Measurements from ENCODE around the gene NFIX.
"Not testable (repeated sequence)": the region's sequence is repeated elsewhere in the genome, so short reads cannot be mapped to it uniquely, and the experiment has no call there.

NFIX gene

DNA sequence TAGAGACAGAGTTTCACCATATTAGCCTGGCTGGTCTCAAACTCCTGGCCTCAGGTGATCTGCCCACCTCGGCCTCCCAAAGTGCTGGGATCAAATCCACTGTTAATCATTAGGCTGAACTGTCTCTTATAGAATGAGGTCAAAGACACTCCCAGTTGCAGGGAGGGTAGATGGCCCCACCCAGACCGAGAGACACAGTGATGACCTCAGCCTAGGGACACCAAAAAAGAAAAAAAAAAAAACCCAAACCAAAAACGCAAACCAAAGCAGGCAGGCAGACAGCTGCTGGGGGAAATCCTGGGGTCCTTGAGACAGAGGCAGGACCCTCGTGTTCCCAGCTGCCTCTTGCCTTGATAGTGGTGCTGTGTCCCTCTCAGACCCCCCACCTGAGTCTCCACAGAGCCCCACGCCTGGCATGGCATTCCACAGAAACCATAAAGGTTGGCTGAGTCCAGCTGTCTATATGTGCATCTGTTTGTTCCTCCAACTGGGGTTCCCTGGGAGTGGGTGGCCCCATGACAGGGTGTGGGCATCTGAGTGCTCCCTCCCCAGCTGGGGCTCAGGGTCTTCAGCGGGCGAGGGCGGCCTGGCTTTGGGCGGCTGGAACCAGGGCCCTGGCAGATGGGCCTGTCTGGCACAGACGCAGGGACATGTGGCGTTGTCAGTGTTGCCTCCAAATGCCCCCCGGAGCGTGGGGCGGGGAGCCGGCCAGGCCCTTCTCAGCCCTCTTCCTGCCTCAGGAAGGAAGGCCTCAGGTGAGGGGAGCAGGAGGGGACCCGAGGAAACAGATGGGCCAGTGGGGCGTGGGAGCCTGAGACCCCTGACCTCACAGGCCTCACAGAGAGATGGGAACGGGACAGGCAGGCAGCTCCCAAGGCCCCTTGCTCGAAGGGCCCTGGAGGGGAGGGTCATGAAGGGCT, 20.7 kb upstream of the NFIX start:
- no peak overlapping the region for H2AFZ ChIP-seq (ENCODE audit: low read depth, low read length)
- no peaks in the 10 kb centered on the region for H3K36me3 ChIP-seq (ENCODE audit: insufficient read depth, low read length)
- DNase-seq = no peak
- 0 out of 2 replicates have a peak, but pooled peaks cover 3% of the 10 kb centered on the region for H4K20me1 ChIP-seq (ENCODE audit: insufficient read depth, low read length)
- no peaks in the 10 kb centered on the region for H3K27me3 ChIP-seq (ENCODE audit: insufficient read depth, low read length, poor library complexity)
- H3K4me2 ChIP-seq (ENCODE audit: insufficient read depth, low read length) = no peak overlapping the region
- no peaks in the 10 kb centered on the region for H3K4me1 ChIP-seq (ENCODE audit: insufficient read depth, low read length)
- H3K27ac ChIP-seq (ENCODE audit: low read length) = no peak overlapping the region
- TF ChIP-seq CTCF (IDR thresholded peaks at IDR 0.05; ENCODE audit: borderline replicate concordance, extremely low read depth, low read length, poor library complexity, severe bottlenecking) = no peak
- H3K9ac ChIP-seq (ENCODE audit: low read depth, low read length) = no peak overlapping the region
- no peaks in the 10 kb centered on the region for H3K9me3 ChIP-seq (ENCODE audit: insufficient read depth, low read length, severe bottlenecking)
- ATAC-seq (ENCODE audit: insufficient read depth, low read depth) = no peak
- H3K4me3 ChIP-seq (ENCODE audit: low read depth in 1 of 2, low read length in 2 of 2) = no peak overlapping the region
- no peaks in the 10 kb centered on the region for H3K79me2 ChIP-seq (ENCODE audit: insufficient read depth, low read length)

DNA sequence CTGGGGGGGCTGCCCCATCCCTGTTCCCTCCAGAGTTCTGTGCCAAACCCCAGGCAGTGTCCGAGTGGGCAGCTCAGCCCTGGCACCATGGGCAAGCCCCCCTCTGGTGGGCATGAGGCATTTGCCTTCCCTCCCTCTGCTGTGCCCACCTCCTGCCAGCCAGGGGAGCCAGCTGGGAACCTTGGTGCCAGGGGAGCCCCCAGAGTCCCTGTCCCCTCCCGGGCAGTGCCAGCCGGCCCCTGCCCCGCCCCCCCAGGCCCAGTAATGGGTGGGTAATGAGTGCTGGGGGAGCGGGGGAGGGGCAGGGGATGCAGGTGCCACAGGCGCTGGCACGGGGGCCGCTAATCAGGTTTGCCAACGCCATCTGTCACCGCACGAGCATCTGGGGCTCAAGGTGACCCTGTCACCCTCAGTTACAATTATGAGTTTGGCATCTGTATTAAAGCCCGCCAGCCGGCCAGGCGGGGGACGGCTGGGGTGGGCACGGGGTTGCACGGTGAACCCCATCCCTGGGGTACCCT, 20.0 kb upstream of the NFIX start:
- H3K4me2 ChIP-seq (ENCODE audit: insufficient read depth, low read length) = no peak overlapping the region
- no peak overlapping the region for H2AFZ ChIP-seq (ENCODE audit: low read depth, low read length)
- TF ChIP-seq CTCF (IDR thresholded peaks at IDR 0.05; ENCODE audit: borderline replicate concordance, extremely low read depth, low read length, poor library complexity, severe bottlenecking) (no peak), EZH2 (IDR thresholded peaks at IDR 0.05; ENCODE audit: borderline replicate concordance, low read depth, low read length, severe bottlenecking) (no peak)
- 0 out of 2 replicates have a peak, but pooled peaks cover 3% of the 10 kb centered on the region for H4K20me1 ChIP-seq (ENCODE audit: insufficient read depth, low read length)
- no peak overlapping the region for H3K4me3 ChIP-seq (ENCODE audit: low read depth in 1 of 2, low read length in 2 of 2)
- no peaks in the 10 kb centered on the region for H3K36me3 ChIP-seq (ENCODE audit: insufficient read depth, low read length)
- H3K9ac ChIP-seq (ENCODE audit: low read depth, low read length) = no peak overlapping the region
- no peaks in the 10 kb centered on the region for H3K79me2 ChIP-seq (ENCODE audit: insufficient read depth, low read length)
- ATAC-seq (ENCODE audit: insufficient read depth, low read depth) (no peak), DNase-seq (no peak)
- H3K9me3 ChIP-seq (ENCODE audit: insufficient read depth, low read length, severe bottlenecking) = no peaks in the 10 kb centered on the region
- no peak overlapping the region for H3K27ac ChIP-seq (ENCODE audit: low read length)
- H3K4me1 ChIP-seq (ENCODE audit: insufficient read depth, low read length) = no peaks in the 10 kb centered on the region
- H3K27me3 ChIP-seq (ENCODE audit: insufficient read depth, low read length, poor library complexity) = no peaks in the 10 kb centered on the region

DNA sequence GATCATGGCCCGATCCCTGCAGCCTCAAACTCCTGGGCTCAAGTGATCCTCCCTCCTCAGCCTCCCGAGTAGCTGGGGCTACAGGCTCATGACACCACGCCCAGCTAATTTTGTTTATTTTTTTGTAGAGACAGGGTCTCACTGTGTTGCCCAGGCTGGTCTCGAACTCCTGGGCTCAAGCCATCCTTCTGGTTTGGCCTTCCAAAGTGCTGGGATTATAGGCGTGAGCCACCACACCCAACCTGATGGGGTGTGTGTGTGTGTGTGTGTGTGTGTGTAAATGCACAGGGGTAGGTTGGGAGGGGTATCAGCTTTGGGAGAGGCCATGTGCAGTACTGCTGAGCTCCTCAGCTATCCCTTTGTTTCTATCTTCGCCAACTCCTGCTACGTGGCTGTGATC, 19.2 kb upstream of the NFIX start:
- not testable (repeated sequence) for H3K4me3 ChIP-seq (ENCODE audit: low read depth in 1 of 2, low read length in 2 of 2); H3K79me2 ChIP-seq (ENCODE audit: insufficient read depth, low read length); H3K4me2 ChIP-seq (ENCODE audit: insufficient read depth, low read length); H3K9ac ChIP-seq (ENCODE audit: low read depth, low read length); H2AFZ ChIP-seq (ENCODE audit: low read depth, low read length); H3K27ac ChIP-seq (ENCODE audit: low read length); H4K20me1 ChIP-seq (ENCODE audit: insufficient read depth, low read length); H3K9me3 ChIP-seq (ENCODE audit: insufficient read depth, low read length, severe bottlenecking); ATAC-seq (ENCODE audit: insufficient read depth, low read depth); H3K27me3 ChIP-seq (ENCODE audit: insufficient read depth, low read length, poor library complexity); DNase-seq; H3K4me1 ChIP-seq (ENCODE audit: insufficient read depth, low read length); H3K36me3 ChIP-seq (ENCODE audit: insufficient read depth, low read length)

GRCh38 chr19:12979974-12980373, 15.3 kb upstream of the NFIX start:
- H3K4me2 ChIP-seq (ENCODE audit: insufficient read depth, low read length) = no peak overlapping the region
- no peak overlapping the region for H2AFZ ChIP-seq (ENCODE audit: low read depth, low read length)
- H3K36me3 ChIP-seq (ENCODE audit: insufficient read depth, low read length) = no peaks in the 10 kb centered on the region
- H3K4me1 ChIP-seq (ENCODE audit: insufficient read depth, low read length) = peaks cover 9% of the 10 kb centered on the region
- no peak overlapping the region for H3K4me3 ChIP-seq (ENCODE audit: low read depth in 1 of 2, low read length in 2 of 2)
- no peak for DNase-seq
- 0 out of 2 replicates have a peak, but pooled peaks cover 3% of the 10 kb centered on the region for H4K20me1 ChIP-seq (ENCODE audit: insufficient read depth, low read length)
- H3K27ac ChIP-seq (ENCODE audit: low read length) = no peak overlapping the region
- no peak overlapping the region for H3K9ac ChIP-seq (ENCODE audit: low read depth, low read length)
- TF ChIP-seq EZH2 (IDR thresholded peaks at IDR 0.05; ENCODE audit: borderline replicate concordance, low read depth, low read length, severe bottlenecking) = no peak
- TF ChIP-seq CTCF (IDR thresholded peaks at IDR 0.05; ENCODE audit: borderline replicate concordance, extremely low read depth, low read length, poor library complexity, severe bottlenecking) = no peak
- ATAC-seq (ENCODE audit: insufficient read depth, low read depth) = no peak
- H3K9me3 ChIP-seq (ENCODE audit: insufficient read depth, low read length, severe bottlenecking) = no peaks in the 10 kb centered on the region
- H3K27me3 ChIP-seq (ENCODE audit: insufficient read depth, low read length, poor library complexity) = peaks cover 4% of the 10 kb centered on the region
- no peaks in the 10 kb centered on the region for H3K79me2 ChIP-seq (ENCODE audit: insufficient read depth, low read length)
